ENCODE data around the gene REV3L. TPM values are rescaled to one million over a fixed set of nuclear protein-coding genes. Genes with fewer than 3 reads are reported as not detected.

REV3L gene
- total and polyA plus RNA-seq, 9 of the 15 experiments (the other 6 are each of a cell fraction or from before 2014, with no cell fraction given) = 5.5 to 24.4 (median 14.4) TPM

DNA sequence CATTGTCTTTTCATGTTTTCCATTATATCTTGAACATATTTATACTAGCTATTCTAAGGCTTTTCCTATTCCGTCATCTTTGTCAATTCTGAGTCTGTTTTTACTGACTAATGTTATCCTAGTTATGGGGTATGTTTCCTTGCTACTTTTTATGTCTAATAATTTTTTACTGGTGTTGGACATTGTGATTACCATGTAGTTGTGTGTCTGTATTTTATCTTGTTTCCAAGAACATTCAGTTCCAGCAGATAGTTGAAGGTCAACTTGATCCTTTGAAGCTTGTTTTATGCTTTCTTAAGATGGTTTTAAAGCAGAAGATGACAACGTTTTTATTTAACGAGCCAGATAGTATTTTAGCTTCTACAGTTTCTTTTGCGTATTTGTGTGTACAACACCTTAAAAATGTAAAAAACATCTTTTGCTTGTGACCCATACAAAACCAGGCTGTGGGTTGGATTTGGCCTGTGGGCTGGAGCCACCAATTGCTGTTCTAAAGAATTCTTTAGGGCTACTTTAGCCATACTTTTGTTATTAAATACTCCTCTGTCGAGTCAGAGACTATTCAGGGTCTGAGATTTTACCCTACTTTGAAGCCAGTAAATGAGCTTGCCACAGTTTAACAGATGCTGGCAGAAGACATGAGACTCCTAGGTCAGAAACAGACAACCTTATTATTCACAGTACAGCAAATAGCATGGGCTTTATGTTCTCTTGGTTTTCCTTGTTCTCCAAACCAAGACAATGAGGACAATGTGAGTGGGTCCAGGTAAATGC lies 38.7 kb upstream of the REV3L start:
- ATAC-seq (no peak; the same call in 2 of the 3 replicates), DNase-seq (ENCODE audit: extremely low read depth in 1 of 4, low spot score in 3 of 4) (no peak), FAIRE-seq (no peak)
- intact Hi-C loops (cut with micrococcal nuclease) (no loop called here), in situ Hi-C loops (cut with MboI) (no loop called here)
- CTCF ChIA-PET (ENCODE audit: low intra/inter-chr PET ratio) = no interaction called here
- Histone ChIP-seq H3K9ac (ENCODE audit: insufficient read depth in 1 of 2, low read depth in 2 of 2, low read length in 2 of 2) (no peak overlapping the region), H4K20me1 (replicated peaks; ENCODE audit: control insufficient read depth, insufficient read depth, low read length) (no peaks in the 10 kb centered on the region), H3K36me3 (ENCODE audit: control insufficient read depth, insufficient read depth, low read length) (no peaks in the 10 kb centered on the region), H3K4me2 (ENCODE audit: insufficient read depth, low read length) (no peak overlapping the region), H2AFZ (ENCODE audit: low read depth, low read length) (no peak overlapping the region), H3K9me1 (ENCODE audit: control insufficient read depth, insufficient read depth, low read length) (no peaks in the 10 kb centered on the region), H3K4me1 (replicated peaks in 1 of 2; ENCODE audit: control insufficient read depth in 2 of 2, insufficient read depth in 2 of 2, low read length in 2 of 2) (peaks cover 0 to 3% of the 10 kb centered on the region in 2 experiments; a peak in 2 of 5 replicates), H3K79me2 (ENCODE audit: control insufficient read depth, insufficient read depth, low read length) (no peaks in the 10 kb centered on the region), H3K9me3 (replicated peaks; ENCODE audit: control insufficient read depth, insufficient read depth, low read depth, low read length) (no peaks in the 10 kb centered on the region), H3K4me3 (no peak overlapping the region), H3K27me3 (ENCODE audit: control insufficient read depth in 2 of 2, insufficient read depth in 2 of 2, low read length in 2 of 2) (no peaks in the 10 kb centered on the region), H3K27ac (ENCODE audit: extremely low read depth, low read depth, low read length) (no peak overlapping the region)
- no TSS peak for BruUV-seq (replicated peaks)
- TF ChIP-seq SPI1 (IDR thresholded peaks at IDR 0.05; ENCODE audit: borderline replicate concordance, low read depth, low read length) (no peak), BRF1 (IDR thresholded peaks at IDR 0.05; ENCODE audit: borderline replicate concordance, extremely low read depth, insufficient read length) (no peak), ZNF184 (CRISPR knock-in tag; IDR thresholded peaks at IDR 0.05) (no peak), ZFX (CRISPR knock-in tag; IDR thresholded peaks at IDR 0.05) (no peak), NCOR1 (IDR thresholded peaks at IDR 0.05) (no peak), NUFIP1 (IDR thresholded peaks at IDR 0.05; ENCODE audit: partially characterized antibody) (no peak), GTF2A2 (tag; IDR thresholded peaks at IDR 0.05) (no peak), ARHGAP35 (IDR thresholded peaks at IDR 0.05; ENCODE audit: partially characterized antibody) (no peak), SUPT5H (IDR thresholded peaks at IDR 0.05) (no peak)
- TF ChIP-seq, protein P1, sequence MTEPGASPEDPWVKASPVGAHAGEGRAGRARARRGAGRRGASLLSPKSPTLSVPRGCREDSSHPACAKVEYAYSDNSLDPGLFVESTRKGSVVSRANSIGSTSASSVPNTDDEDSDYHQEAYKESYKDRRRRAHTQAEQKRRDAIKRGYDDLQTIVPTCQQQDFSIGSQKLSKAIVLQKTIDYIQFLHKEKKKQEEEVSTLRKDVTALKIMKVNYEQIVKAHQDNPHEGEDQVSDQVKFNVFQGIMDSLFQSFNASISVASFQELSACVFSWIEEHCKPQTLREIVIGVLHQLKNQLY (CRISPR knock-in tag; conservative IDR thresholded peaks at IDR 0.05) = no peak
- TF ChIP-seq, protein P2, sequence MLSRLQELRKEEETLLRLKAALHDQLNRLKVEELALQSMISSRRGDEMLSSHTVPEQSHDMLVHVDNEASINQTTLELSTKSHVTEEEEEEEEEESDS (CRISPR knock-in tag; IDR thresholded peaks at IDR 0.05) = no peak
- TF ChIP-seq, protein P3, sequence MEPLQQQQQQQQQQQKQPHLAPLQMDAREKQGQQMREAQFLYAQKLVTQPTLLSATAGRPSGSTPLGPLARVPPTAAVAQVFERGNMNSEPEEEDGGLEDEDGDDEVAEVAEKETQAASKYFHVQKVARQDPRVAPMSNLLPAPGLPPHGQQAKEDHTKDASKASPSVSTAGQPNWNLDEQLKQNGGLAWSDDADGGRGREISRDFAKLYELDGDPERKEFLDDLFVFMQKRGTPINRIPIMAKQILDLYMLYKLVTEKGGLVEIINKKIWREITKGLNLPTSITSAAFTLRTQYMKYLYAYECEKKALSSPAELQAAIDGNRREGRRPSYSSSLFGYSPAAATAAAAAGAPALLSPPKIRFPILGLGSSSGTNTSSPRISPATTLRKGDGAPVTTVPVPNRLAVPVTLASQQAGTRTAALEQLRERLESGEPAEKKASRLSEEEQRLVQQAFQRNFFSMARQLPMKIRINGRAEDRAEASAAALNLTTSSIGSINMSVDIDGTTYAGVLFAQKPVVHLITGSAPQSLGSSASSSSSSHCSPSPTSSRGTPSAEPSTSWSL (CRISPR knock-in tag; IDR thresholded peaks at IDR 0.05; ENCODE audit: borderline replicate concordance) = no peak
- WGBS (ENCODE audit: insufficient coverage, low coverage, missing lambda C conversion rate) = 49% methylated on average over 5 of the region's 5 CpGs
- POLR2A ChIA-PET = interaction anchor here (1.1 kb wide), 1 partner anchor 13 kb away, joined by 5 read pairs; no protein-coding TSS in a partner anchor
